Pancreas (tissue), 10 donors: Measurements from ENCODE around the gene ZBTB7C. TPM values are rescaled to one million over a fixed set of nuclear protein-coding genes. Genes with fewer than 3 reads are reported as not detected.

ENCODE experiments used
- ATAC-seq, 4 donors: fragments of 200-7000 bp; cut with Tn5 transposase; one replicate each; pipeline versions ENCODE4 v1.8.0 to v1.9.1; 2020; ENCODE audit warnings: mild to moderate bottlenecking in 4 of 4, moderate library complexity in 4 of 4
- DNase-seq, 6 donors: peaks; one replicate each; pipeline ENCODE4 v3.0.0-alpha.2; 2020
- FAIRE-seq: peaks from 2 replicates; lab custom pipeline; 2012; peaks lifted over from hg19 to GRCh38; lab: Jason Lieb, UNC
- H3K27ac ChIP-seq, 4 donors: fragments of 200-600 bp; sonication (generic); 1 replicate in 3 of 4; 2 replicates in 1 of 4; pipeline versions ENCODE4 v1.5.0 to v1.8.0; 2020
- H3K27me3 ChIP-seq, 4 donors: fragments of 200-600 bp; one replicate each; pipeline ENCODE4 v1.8.0; 2021
- H3K36me3 ChIP-seq, 3 donors: fragments of 200-600 bp; sonication (generic) in 1 of 3; one replicate each; pipeline versions ENCODE4 v1.5.0 to v1.8.0; 2020 to 2021
- H3K4me1 ChIP-seq, 3 donors: fragments of 200-600 bp; one replicate each; pipeline ENCODE4 v1.8.0; 2021
- H3K4me3 ChIP-seq, 4 donors: fragments of 200-600 bp; sonication (generic) in 2 of 4; one replicate each; pipeline versions ENCODE4 v1.5.0 to v1.8.0; 2020 to 2021
- H3K9me3 ChIP-seq, 4 donors: fragments of 200-600 bp; one replicate each; pipeline ENCODE4 v1.8.0; 2021
- WGBS, 2 donors: extraction: QIAGEN DNeasy Blood & Tissue Kit; methylation state at CpG; one replicate each; pipeline ENCODE4 v1.1.7; 2013; 5-methylcytosine and 5-hydroxymethylcytosine counted together
- intact Hi-C, 3 donors: fragments of 100-400 bp; cut with DNase I; formaldehyde crosslinking; loops; one replicate each; pipeline versions ENCODE4 v1.11.1 to v1.14.2; 2022
- polyA plus RNA-seq, 2 donors: library from polyadenylated mRNA; stranded (reverse); fragments of 200-250 nt; gene quantifications; one replicate each; pipeline ENCODE4 v1.2.3, GENCODE V29; 2013
- total RNA-seq, 6 donors: library from RNA; stranded (reverse); fragmentation: NEBNext Ultra II Directional in 4 of 6; extraction: Animal tissue kit (Norgen Biotek cat#: 25700) in 4 of 6; gene quantifications; one replicate each; pipeline versions ENCODE4 v1.2.1 to v1.2.4, GENCODE V29; 2021 to 2023
- TF ChIP-seq, protein P1 (sequence below), 4 donors: fragments of 200-600 bp; sonication (generic) in 3 of 4; IDR thresholded peaks; one replicate each; pipeline versions ENCODE4 v1.5.0 to v1.8.0; 2021; ENCODE audit warnings: antibody characterized with exemption in 4 of 4
- donor health status: healthy with polysubstance abuse.
- donor health status: DM: no; HTN: no; CAD: no; lungs with moderate emphysema.
- donor health status: DM: no; HTN: no; CAD: no.
- donor health status: control.
- donor health status: control.
- donor health status: Bipolar disorder and iron deficiency.
- donor health status: DM: yes; HTN: yes; CAD: no.
- donor health status: DM: no; HTN: no; CAD: no.
- donor health status: DM: no; HTN: no; CAD: no.
- donor health status: DM: yes; HTN: yes; CAD: no.

ZBTB7C gene
- total and polyA plus RNA-seq, 8 donors: 0.35 to 1.7 (median 0.91) TPM

DNA sequence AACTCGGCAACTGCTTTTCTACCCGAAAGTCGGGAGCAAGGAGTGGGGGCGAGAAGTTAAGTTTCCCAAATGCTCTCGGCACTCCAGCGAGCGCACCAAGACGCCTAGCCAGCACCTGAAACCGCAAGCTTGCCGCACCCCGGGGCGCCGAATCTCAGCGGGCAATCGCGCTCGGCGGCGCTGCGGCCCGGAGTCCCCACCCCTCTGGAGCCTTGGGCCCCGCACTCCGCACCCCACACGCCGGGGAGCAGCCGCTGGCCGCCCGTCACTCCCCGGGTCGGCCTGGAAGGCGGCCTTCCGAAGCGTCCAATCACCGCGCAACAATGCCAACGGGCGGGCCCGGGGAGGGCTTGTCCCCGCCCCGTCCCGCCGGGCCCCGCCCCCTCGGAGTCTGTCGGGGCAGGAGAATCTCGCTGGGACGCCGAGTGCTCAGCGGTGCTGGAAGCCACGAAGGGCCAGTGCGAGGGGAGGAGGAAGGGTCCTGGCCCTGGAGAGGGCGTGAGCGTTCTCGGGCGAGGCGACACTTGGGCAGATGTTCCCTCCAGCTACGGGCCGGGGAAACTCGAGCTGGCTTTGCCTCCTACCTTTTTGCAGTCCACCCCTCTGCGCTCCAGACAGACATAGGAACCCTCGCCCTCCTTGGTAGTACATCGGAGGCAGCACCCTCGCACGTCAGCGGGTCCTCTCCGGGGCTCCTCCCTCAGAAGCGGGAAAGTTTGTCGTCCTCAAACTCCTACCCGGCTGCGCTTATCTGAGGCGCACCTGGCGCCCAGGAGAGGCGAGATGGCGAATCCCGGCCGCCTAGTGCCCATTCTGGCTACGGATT lies 1.1 kb upstream of the ZBTB7C start:
- DNase-seq: peak; percentile 85 to 98 (median 93)
- H3K27ac ChIP-seq: no peak overlapping the region
- peak; percentile 98 to 99 (median 98) for ATAC-seq
- intact Hi-C loops: no loop called here
- 0 to 1% methylated on average over 51 to 77 of the region's 77 CpGs for WGBS, 2 donors
- H3K4me3 ChIP-seq: peak overlapping the region; percentile 72 to 90 (median 80)
- no peaks in the 10 kb centered on the region for H3K9me3 ChIP-seq
- no peak for FAIRE-seq
- TF ChIP-seq, protein P1, sequence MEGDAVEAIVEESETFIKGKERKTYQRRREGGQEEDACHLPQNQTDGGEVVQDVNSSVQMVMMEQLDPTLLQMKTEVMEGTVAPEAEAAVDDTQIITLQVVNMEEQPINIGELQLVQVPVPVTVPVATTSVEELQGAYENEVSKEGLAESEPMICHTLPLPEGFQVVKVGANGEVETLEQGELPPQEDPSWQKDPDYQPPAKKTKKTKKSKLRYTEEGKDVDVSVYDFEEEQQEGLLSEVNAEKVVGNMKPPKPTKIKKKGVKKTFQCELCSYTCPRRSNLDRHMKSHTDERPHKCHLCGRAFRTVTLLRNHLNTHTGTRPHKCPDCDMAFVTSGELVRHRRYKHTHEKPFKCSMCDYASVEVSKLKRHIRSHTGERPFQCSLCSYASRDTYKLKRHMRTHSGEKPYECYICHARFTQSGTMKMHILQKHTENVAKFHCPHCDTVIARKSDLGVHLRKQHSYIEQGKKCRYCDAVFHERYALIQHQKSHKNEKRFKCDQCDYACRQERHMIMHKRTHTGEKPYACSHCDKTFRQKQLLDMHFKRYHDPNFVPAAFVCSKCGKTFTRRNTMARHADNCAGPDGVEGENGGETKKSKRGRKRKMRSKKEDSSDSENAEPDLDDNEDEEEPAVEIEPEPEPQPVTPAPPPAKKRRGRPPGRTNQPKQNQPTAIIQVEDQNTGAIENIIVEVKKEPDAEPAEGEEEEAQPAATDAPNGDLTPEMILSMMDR (IDR thresholded peaks at IDR 0.05): no peak
- peaks cover 0 to 4% (median 4%) of the 10 kb centered on the region in 3 donors for H3K4me1 ChIP-seq
- peaks cover 0 to 27% (median 0%) of the 10 kb centered on the region in 4 donors for H3K27me3 ChIP-seq
- H3K36me3 ChIP-seq: no peaks in the 10 kb centered on the region

DNA sequence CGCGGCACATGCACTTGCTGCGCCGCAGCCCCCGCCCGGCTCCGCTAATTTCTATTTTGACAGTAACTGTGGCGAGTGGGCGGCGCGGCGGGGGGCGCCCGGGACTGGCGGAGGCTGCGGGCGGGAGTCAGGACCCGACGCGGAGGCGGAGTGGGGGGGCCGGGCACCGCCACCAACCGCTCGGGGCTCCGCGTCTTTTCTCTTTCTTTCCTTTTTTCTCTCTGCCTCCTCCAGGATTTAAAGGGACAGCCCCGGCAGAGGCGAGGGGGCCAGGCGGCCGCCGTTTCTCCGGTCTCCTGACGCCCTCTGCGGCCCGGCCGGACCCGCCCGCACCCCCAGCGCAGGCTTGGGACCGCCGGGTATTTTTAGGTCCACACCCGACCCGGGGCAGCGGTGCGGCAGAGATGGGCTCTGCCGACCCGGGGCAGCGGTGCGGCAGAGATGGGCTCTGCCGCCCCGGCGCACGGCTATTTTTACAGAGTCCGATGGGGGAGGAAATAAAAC lies 460 bp upstream of the ZBTB7C start:
- peaks cover 0 to 27% (median 0%) of the 10 kb centered on the region in 4 donors for H3K27me3 ChIP-seq
- TF ChIP-seq, protein P1 (IDR thresholded peaks at IDR 0.05): no peak
- H3K36me3 ChIP-seq: no peaks in the 10 kb centered on the region
- peak; percentile 21 to 45 (median 32) for ATAC-seq
- H3K27ac ChIP-seq: no peak overlapping the region
- 1% methylated on average over 46 to 55 of the region's 55 CpGs for WGBS, 2 donors
- no peak for FAIRE-seq
- H3K9me3 ChIP-seq: no peaks in the 10 kb centered on the region
- intact Hi-C loops: no loop called here
- peak in 5 of 6 donors; percentile 12 to 67 (median 30) for DNase-seq
- peaks cover 0 to 4% (median 4%) of the 10 kb centered on the region in 3 donors for H3K4me1 ChIP-seq
- peak overlapping the region; percentile 72 to 90 (median 80) for H3K4me3 ChIP-seq

DNA sequence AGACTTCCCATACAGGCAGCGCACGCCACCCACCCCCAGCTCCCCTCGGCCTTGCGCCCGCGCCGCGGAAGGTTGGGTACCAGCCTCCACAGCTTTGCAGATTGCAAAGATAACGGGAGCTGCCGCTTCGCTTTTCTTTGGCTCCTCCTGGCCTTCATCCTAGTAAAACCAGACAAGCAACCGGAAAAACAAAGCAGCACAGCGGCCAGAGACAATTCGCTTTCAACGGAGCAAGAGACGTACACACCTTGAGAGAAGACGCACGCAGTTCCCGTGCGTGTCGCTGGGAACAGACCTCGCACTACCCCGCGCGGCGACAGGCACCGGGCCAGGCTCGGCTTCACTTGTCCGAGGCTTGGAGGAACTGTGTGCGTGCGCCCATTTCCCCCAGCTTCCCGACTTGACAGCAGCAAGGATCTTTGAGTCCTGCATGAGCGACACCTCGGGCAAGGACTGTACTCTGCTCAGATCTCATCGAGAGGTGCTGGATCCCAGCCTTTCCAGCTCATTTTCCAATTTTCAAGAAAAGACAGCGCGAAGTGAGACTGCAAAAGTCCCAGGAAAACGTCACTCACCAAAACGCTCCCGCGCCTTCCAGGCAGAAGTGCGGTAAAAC lies 964 bp downstream of the ZBTB7C start:
- H3K27ac ChIP-seq: no peak overlapping the region
- H3K9me3 ChIP-seq: no peaks in the 10 kb centered on the region
- peak overlapping the region; percentile 18 to 88 (median 72) for H3K4me3 ChIP-seq
- no peak for FAIRE-seq
- intact Hi-C loops: no loop called here
- TF ChIP-seq, protein P1 (IDR thresholded peaks at IDR 0.05): no peak
- H3K27me3 ChIP-seq: peaks cover 0 to 27% (median 0%) of the 10 kb centered on the region in 4 donors
- DNase-seq: peak in 2 of 6 donors; percentile 18 to 62
- ATAC-seq: no peak
- 6 to 8% methylated on average over 42 of the region's 42 CpGs for WGBS, 2 donors
- H3K36me3 ChIP-seq: no peaks in the 10 kb centered on the region
- peaks cover 0 to 4% (median 4%) of the 10 kb centered on the region in 3 donors for H3K4me1 ChIP-seq

DNA sequence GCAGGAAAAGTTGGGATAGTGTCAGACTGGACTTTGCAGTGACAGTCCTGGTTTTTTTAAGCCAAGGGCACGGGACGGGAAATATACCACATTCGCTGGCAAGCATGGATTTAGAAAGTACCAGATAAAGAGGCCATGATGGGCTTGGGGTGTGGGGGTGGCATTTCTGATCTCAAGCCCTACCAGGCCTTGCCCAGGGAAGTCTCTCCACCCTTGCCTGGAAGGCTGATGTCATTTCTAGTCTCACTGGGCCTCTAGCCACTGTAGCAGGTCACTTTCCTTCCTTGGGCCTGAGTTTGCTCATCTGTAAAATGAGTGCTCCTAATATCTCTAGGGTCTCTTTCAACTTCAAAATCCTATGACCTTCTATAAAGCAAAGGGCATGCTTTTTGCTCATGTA lies 1.8 kb downstream of the ZBTB7C start:
- intact Hi-C loops: no loop called here
- TF ChIP-seq, protein P1 (IDR thresholded peaks at IDR 0.05): no peak
- DNase-seq: no peak
- Histone ChIP-seq H3K4me1 (peaks cover 0 to 4% (median 4%) of the 10 kb centered on the region in 3 donors), H3K27ac (no peak overlapping the region), H3K4me3 (no peak overlapping the region), H3K27me3 (peaks cover 0 to 27% (median 0%) of the 10 kb centered on the region in 4 donors), H3K36me3 (no peaks in the 10 kb centered on the region), H3K9me3 (no peaks in the 10 kb centered on the region)
- 72 to 80% methylated on average over 3 of the region's 3 CpGs for WGBS, 2 donors
- ATAC-seq: no peak
- FAIRE-seq: no peak
